GM19438 (cell line): ENCODE measurements around the gene TREM1.

Source experiments
- ATAC-seq: cut with Tn5 transposase; IDR thresholded peaks from one replicate; pipeline ENCODE4 v1.9.1; 2021; ENCODE audit warnings: low read depth; ENCODE audit not compliant: unreplicated experiment

TREM1 gene

DNA sequence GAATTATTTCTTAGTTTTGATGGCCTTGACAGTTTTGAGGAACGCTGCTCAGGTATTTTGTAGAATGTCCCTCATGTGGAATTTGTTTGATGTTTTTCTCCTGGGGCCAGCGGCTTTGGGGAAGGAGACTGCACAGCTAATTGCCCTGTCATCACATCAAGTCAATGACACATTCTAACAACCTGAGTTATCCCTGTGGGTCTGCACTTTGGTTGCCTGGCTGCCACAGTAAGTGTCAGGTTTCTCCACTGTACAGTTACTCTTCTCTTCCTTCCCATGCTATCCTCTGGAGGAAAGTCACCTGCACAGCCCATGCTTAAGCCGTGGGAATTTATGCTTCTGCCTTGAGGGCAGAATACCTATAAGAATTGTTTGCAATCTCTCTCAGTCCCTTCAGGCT, 59.7 kb downstream of the TREM1 start:
- no peak for ATAC-seq

GRCh38 chr6:41224800-41225199, 61.7 kb downstream of the TREM1 start:
- no peak for ATAC-seq
